ENCODE measurements around the gene DPPA5. TPM values are rescaled to one million over a fixed set of nuclear protein-coding genes. Genes with fewer than 3 reads are reported as not detected.

The DPPA5 gene
- total RNA-seq, 1 donor from 2014 or later: not detected

- Mint-ChIP-seq H3K27me3 (ENCODE audit: low read depth) (peaks cover 24% of the 10 kb centered on the region), H3K4me3 (ENCODE audit: unreplicated experiment) (no peak overlapping the region), H3K27ac (ENCODE audit: unreplicated experiment) (no peak overlapping the region), H3K4me1 (ENCODE audit: low read depth) (no peaks in the 10 kb centered on the region), H3K36me3 (ENCODE audit: low read depth) (no peaks in the 10 kb centered on the region), H3K9me3 (ENCODE audit: low read depth) (no peaks in the 10 kb centered on the region)
- TF ChIP-seq CTCF (IDR thresholded peaks at IDR 0.05): no peak
- no peak for DNase-seq (ENCODE audit: low spot score)
Measured at GRCh38 chr6:73329201-73329600, 24.9 kb downstream of the DPPA5 start.

- Mint-ChIP-seq H3K4me3 (ENCODE audit: unreplicated experiment) (no peak overlapping the region), H3K4me1 (ENCODE audit: low read depth) (no peaks in the 10 kb centered on the region), H3K9me3 (ENCODE audit: low read depth) (no peaks in the 10 kb centered on the region), H3K36me3 (ENCODE audit: low read depth) (no peaks in the 10 kb centered on the region), H3K27ac (ENCODE audit: unreplicated experiment) (no peak overlapping the region), H3K27me3 (ENCODE audit: low read depth) (peaks cover 24% of the 10 kb centered on the region)
- no peak for TF ChIP-seq CTCF (IDR thresholded peaks at IDR 0.05)
- no peak for DNase-seq (ENCODE audit: low spot score)
Measured at GRCh38 chr6:73328790-73329189, 25.3 kb downstream of the DPPA5 start.

GRCh38 chr6:73325656-73326055 is 28.4 kb downstream of the DPPA5 start:
- Mint-ChIP-seq H3K27ac (ENCODE audit: unreplicated experiment) (no peak overlapping the region), H3K9me3 (ENCODE audit: low read depth) (no peaks in the 10 kb centered on the region)
- DNase-seq (ENCODE audit: low spot score): no peak

GRCh38 chr6:73323323-73323722 is 30.8 kb downstream of the DPPA5 start:
- no peak for TF ChIP-seq CTCF (IDR thresholded peaks at IDR 0.05)
- Mint-ChIP-seq H3K36me3 (ENCODE audit: low read depth) (peaks cover under 1% of the 10 kb centered on the region), H3K9me3 (ENCODE audit: low read depth) (peaks cover 9% of the 10 kb centered on the region), H3K27me3 (ENCODE audit: low read depth) (no peaks in the 10 kb centered on the region), H3K4me3 (ENCODE audit: unreplicated experiment) (no peak overlapping the region), H3K4me1 (ENCODE audit: low read depth) (no peaks in the 10 kb centered on the region), H3K27ac (ENCODE audit: unreplicated experiment) (no peak overlapping the region)
- DNase-seq (ENCODE audit: low spot score): no peak

More at GRCh38 chr6:73325656-73326055, 28.4 kb downstream of the DPPA5 start:
- no peak overlapping the region for H3K4me3 Mint-ChIP-seq (ENCODE audit: unreplicated experiment)
- no peak for TF ChIP-seq CTCF (IDR thresholded peaks at IDR 0.05)
- H3K27me3 Mint-ChIP-seq (ENCODE audit: low read depth): peaks cover 6% of the 10 kb centered on the region
- H3K4me1 Mint-ChIP-seq (ENCODE audit: low read depth): no peaks in the 10 kb centered on the region
- H3K36me3 Mint-ChIP-seq (ENCODE audit: low read depth): no peaks in the 10 kb centered on the region

- Mint-ChIP-seq H3K9me3 (ENCODE audit: low read depth) (peaks cover 29% of the 10 kb centered on the region), H3K36me3 (ENCODE audit: low read depth) (peaks cover 7% of the 10 kb centered on the region), H3K4me3 (ENCODE audit: unreplicated experiment) (no peak overlapping the region), H3K27ac (ENCODE audit: unreplicated experiment) (no peak overlapping the region), H3K27me3 (ENCODE audit: low read depth) (no peaks in the 10 kb centered on the region), H3K4me1 (ENCODE audit: low read depth) (peaks cover 8% of the 10 kb centered on the region)
- no peak for DNase-seq (ENCODE audit: low spot score)
- no peak for TF ChIP-seq CTCF (IDR thresholded peaks at IDR 0.05)
Measured at GRCh38 chr6:73314577-73315492, 39.2 kb downstream of the DPPA5 start.
